ENCODE data around the gene KAT2B. TPM values are rescaled to one million over a fixed set of nuclear protein-coding genes. Genes with fewer than 3 reads are reported as not detected.

Gene KAT2B
- total and polyA plus RNA-seq, 2 of the 13 experiments (the other 11 are each of a cell fraction or from before 2014, with no cell fraction given) = 0.97 to 1.7 TPM

DNA sequence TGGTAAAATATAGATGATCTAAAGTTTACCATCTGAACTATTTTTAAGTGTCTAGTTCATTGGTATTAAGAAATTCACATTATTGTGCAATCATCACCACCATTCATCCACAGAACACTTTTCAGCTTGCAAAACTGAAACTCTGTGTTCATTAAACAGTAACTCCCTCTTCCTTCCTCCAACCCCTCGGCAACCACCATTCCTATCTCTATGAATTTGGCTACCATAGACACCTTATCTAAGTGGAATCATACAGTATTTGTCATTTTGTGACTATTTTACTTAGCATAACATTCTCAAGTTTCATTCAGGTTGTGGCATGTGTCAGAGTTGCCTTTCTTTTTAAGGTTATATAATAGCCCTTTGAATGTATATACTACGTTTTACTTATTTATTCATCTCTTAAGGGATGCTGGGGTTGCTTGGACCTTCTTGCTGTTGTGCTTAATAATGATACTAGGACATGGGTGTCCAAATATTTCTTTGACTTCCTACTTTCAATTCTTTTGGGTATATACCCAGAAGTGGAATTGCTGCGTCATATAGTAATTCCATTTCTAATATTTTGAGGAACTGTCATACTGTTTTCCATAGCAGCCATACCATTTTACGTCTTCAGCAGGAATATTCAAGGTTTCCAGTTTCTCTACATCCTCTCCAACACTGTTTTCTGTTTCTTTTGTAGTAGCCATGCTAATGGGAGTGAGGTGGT is 20.9 kb downstream of the KAT2B start:
- Histone ChIP-seq H3K4me2 (ENCODE audit: low read depth, low read length) (no peak overlapping the region), H2AFZ (ENCODE audit: low read length) (no peak overlapping the region), H3K9me3 (ENCODE audit: low read length) (no peaks in the 10 kb centered on the region), H3K9ac (ENCODE audit: insufficient read depth, low read depth, low read length) (no peak overlapping the region), H3K36me3 (replicated peaks in 1 of 2; ENCODE audit: control insufficient read depth in 1 of 2, insufficient read depth in 2 of 2, low read length in 2 of 2) (no peaks in the 10 kb centered on the region), H3K79me2 (ENCODE audit: insufficient read depth, low read length) (no peaks in the 10 kb centered on the region), H3K4me3 (replicated peaks in 1 of 3; ENCODE audit: insufficient read depth in 1 of 3, low read depth in 2 of 3, low read length in 3 of 3) (no peak overlapping the region), H3K27ac (ENCODE audit: extremely low read length, insufficient read depth, low read length) (no peak overlapping the region), H4K20me1 (ENCODE audit: insufficient read depth, low read length) (no peaks in the 10 kb centered on the region), H3K27me3 (ENCODE audit: control insufficient read depth in 1 of 2, insufficient read depth in 2 of 2, low read length in 2 of 2) (no peaks in the 10 kb centered on the region; a peak in 1 of 5 replicates), H3K4me1 (ENCODE audit: insufficient read depth, low read length) (no peaks in the 10 kb centered on the region)
- 66% methylated on average over 4 of the region's 4 CpGs for WGBS (ENCODE audit: low lambda C conversion rate)
- BruUV-seq (replicated peaks) = no TSS peak
- DNase-seq (ENCODE audit: low spot score) (no peak), ATAC-seq (no peak), FAIRE-seq (no peak)
- TF ChIP-seq ZNF567 (CRISPR knock-in tag; IDR thresholded peaks at IDR 0.05; ENCODE audit: borderline replicate concordance) (no peak), ZNF367 (CRISPR knock-in tag; IDR thresholded peaks at IDR 0.05; ENCODE audit: borderline replicate concordance) (no peak), ZBTB7A (CRISPR knock-in tag; IDR thresholded peaks at IDR 0.05) (no peak), MAZ (IDR thresholded peaks at IDR 0.05; ENCODE audit: borderline replicate concordance, low read depth, low read length) (no peak), MAZ (CRISPR knock-in tag; IDR thresholded peaks at IDR 0.05; ENCODE audit: low read depth) (no peak), CEBPB (IDR thresholded peaks at IDR 0.05; ENCODE audit: borderline replicate concordance, low read depth, low read length) (peak; percentile 84), PBX3 (CRISPR knock-in tag; IDR thresholded peaks at IDR 0.05; ENCODE audit: borderline replicate concordance) (no peak), CEBPG (CRISPR knock-in tag; IDR thresholded peaks at IDR 0.05) (peak; percentile 32; the same call in 1 of the 2 replicates), ARID2 (CRISPR knock-in tag; IDR thresholded peaks at IDR 0.05; ENCODE audit: borderline replicate concordance) (no peak), ZIK1 (CRISPR knock-in tag; IDR thresholded peaks at IDR 0.05; ENCODE audit: borderline replicate concordance, low read depth) (no peak), THAP8 (CRISPR knock-in tag; IDR thresholded peaks at IDR 0.05; ENCODE audit: borderline replicate concordance) (no peak), SNRNP70 (IDR thresholded peaks at IDR 0.05; ENCODE audit: low read depth, low read length) (no peak), HOXD1 (CRISPR knock-in tag; IDR thresholded peaks at IDR 0.05) (no peak), ONECUT2 (CRISPR knock-in tag; IDR thresholded peaks at IDR 0.05) (no peak), MATR3 (CRISPR knock-in tag; IDR thresholded peaks at IDR 0.05) (no peak), POGZ (CRISPR knock-in tag; IDR thresholded peaks at IDR 0.05) (no peak)
- TF ChIP-seq, protein P1, sequence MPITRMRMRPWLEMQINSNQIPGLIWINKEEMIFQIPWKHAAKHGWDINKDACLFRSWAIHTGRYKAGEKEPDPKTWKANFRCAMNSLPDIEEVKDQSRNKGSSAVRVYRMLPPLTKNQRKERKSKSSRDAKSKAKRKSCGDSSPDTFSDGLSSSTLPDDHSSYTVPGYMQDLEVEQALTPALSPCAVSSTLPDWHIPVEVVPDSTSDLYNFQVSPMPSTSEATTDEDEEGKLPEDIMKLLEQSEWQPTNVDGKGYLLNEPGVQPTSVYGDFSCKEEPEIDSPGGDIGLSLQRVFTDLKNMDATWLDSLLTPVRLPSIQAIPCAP (CRISPR knock-in tag; IDR thresholded peaks at IDR 0.05; ENCODE audit: low read depth) = no peak
- ChIA-PET CTCF (ENCODE audit: low intra/inter-chr PET ratio, low total read pairs) (no interaction called here), POLR2A (no interaction called here)
- intact Hi-C loops (cut with micrococcal nuclease; ENCODE audit: unreplicated experiment) = no loop called here
- in situ Hi-C loops (cut with HindIII; ENCODE audit: extremely low pct_ligation_motif_present, low pct_unique_long_range_greater_than_20kb) = no loop called here
